ENCODE data around the gene B4GAT1. TPM values are rescaled to one million over a fixed set of nuclear protein-coding genes. Genes with fewer than 3 reads are reported as not detected.
"Not testable (repeated sequence)": the region's sequence is repeated elsewhere in the genome, so short reads cannot be mapped to it uniquely, and the experiment has no call there.

B4GAT1 gene
- total RNA-seq = 16.0 TPM

DNA sequence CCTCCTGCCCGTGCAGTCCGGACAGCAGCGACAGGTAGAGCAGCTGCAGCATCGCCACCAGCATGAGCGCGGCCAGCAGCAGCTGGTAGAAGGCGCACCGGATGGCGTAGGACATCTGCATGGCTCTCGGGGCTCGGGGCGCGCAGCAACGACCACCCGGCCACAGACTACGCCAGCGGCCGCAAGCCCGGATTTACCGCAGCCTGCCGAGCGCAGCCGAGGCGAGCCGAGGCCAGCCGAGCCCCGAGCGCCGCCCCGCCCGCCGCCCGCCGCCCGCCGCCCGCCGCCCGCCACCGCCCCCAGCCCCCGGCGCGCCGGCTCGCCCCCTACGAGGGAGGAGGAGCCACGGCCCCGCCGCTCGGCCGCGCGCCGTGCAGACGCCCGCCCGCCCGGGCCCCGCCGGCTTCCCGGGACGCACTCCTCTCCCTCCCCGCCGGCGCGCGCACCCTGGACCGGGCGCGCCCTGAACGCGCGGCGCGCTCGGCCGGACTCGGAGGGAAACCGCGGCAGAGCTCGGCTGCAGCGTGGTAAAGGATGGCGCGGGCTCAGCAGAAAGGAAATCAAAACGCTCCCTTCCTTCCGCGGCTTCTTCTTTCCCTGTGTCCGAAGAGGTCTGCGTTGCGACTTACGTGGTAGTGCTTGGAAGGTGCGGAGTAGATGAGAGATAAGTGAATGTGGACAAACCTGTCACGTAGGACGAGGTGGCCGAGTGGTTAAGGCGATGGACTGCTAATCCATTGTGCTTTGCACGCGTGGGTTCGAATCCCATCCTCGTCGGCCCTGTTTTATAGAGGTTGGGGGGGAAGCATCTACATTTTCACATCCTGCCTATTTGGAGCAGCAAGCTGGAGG, at the start of gene B4GAT1:
Gene B4GAT1 (minus strand): TSS at position 205 of the 852 bp plus-strand sequence. CDS start 84 bp downstream, at position 121.
- DNase-seq = peak; percentile 88

DNA sequence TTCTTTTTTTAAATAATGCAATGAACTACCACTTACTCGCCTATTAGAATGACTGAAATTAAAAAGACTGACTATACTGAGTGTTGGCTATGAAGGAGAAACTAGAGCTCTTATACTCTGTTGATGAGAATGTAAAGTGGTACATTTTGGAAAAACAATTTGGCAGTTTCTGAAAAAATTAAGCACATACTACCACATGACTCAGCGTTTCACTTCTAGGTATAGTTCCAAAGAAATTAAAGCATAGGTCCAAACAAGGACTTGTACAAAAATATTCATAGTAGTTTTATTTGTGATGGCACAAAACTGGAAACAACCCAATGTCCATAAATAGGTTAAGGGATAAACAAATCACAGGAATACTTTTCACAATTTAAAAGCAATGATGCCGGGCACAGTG, 46.5 kb upstream of the B4GAT1 start:
- no peak for DNase-seq

DNA sequence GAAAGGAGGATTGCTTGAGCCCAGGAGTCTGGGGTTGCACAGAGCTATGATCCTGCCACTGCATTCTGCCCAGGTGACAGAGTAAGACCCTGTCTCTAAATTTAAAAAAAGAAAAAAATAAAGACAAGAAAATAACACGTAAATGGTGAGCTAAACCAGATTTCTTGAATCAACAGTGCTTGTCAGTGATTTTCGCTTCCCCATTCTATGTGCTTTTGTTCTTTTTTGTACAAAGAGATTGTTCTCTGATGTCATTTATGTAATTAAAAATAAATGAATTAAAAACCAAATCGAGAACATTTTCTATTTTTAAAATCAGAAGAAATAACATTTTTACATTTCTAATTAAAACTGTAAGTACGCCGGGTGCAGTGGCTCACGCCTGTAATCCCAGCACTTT, 43.9 kb upstream of the B4GAT1 start:
- no peak for DNase-seq

DNA sequence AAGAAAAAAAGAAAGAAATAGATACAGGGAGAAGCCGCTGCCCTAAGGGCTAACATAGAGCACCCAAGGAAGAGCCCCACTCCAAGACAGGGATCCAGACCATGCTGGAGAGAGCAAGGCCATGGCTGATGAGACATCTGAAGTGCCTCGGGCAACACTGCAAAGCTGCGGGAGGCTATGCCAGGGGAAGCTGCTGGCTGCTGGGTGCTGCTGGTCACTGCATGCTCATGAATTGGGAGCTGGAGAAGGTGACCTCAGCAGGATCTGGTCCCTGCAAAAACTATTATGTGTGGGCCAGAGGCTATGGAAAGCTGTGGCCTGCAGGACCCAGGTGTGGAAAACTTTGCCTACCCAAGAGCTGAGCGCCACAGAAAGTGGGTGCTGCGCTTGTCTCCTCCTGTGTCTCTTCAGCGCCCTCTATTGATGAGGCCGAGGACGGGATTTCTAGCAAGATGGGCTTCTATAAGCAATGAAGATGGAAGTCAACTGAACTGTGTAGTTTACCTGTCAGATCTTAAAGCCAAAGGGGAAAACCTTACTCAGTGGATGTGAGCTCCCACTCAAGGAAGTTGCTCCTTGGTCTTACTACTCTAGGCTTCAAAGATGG, 41.5 kb upstream of the B4GAT1 start:
- no peak for DNase-seq

DNA sequence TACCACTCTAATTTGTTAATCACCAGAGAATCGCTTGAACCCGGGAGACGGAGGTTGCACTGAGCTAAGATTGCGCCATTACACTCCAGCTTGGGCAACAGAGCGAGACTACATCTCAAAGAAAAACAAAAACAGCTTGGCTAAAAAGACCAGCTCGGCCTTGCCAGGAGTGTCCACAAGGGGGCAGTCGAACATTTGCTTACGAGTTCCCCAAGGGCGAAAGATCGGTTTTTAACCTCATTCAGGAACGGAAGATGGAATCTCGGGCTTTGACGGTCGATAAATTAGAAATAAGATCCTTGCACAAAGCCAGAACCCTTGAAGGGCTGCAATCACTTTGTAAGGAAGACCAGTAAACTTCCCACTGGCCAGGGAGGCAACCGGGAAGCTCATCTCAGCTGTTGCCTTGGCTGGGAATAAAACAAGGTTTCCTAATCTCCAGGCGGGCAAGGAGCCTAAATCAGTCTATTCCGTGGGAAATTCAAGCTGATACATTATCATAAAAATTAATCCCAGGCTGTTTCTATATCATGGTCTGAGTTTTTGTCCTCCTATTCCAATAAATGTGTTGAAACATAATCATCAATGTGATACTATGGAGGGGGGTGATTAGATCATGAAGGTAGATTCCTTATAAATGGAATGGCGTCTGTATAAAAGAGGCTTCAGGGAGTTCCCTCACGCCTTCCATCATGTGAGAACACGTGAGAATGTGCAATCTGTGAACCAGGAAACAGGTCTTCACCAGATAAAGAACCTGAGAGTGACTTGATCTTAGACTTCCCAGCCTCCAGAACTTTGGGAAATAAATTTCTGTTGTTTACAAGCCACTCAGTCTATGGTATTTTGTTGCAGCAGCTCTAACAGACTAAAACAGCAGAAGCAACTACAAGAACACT, 39.0 kb upstream of the B4GAT1 start:
- peak; percentile 65 for DNase-seq

DNA sequence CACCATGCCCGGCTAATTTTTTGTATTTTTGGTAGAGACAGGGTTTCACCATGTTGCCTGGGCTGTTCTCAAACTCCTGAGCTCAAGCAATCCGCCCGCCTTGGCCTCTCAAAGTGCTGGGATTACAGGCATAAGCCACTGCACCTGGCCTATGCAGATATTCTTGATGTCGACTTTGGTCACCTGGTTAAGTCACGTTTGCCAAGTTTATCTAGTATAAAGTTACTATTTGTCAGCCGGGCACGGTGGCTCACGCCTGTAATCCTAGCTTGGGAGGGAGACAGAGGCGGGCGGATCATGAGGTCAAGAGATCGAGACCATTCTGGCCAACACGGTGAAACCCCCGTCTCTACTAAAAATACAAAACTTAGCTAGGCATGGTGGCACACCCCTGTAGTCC, 36.9 kb upstream of the B4GAT1 start:
- DNase-seq = not testable (repeated sequence)

DNA sequence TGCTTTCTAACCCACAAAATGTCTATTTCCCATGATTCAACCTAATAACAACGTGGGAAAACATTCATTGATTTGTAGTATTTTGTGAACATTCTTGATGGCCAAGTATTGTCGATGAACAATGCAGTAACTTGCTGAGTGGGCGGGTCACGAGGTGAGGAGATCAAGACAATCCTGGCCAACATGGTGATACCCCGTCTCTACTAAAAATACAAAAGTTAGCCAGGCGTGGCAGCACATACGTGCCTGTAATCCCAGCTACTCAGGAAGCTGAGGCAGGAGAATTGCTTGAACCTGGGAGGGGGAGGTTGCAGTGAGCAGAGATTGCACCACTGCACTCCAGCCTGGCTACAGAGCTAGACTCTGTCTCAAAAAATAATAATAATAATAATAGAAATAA, 32.8 kb upstream of the B4GAT1 start:
- not testable (repeated sequence) for DNase-seq

DNA sequence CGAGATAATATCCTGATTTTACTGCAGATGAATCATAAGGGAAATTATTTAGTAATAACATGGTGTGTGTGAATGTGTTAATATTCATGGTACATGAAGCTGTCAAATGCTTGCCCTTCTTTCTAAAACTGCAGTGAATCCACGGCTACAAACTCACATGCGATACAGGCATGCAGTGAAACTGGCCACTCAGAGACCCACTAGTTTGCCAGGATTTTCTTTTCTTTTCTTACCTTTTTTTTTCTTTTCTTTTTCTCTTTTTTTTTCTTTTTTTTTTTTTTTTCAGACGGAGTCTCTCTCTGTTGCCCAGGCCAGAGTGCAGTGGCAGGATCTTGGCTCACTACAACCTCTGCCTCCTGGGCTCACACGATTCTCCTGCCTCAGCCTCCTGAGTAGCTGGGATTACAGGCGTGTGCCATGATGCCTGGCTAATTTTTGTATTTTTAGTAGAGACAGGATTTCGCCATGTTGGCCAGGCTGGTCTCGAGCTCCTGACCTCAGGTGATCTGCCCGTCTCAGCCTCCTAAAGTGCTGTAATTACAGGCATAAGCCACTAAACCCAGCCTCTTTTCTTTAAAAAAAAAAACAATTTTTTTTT, 26.4 kb upstream of the B4GAT1 start:
- not testable (repeated sequence) for DNase-seq

DNA sequence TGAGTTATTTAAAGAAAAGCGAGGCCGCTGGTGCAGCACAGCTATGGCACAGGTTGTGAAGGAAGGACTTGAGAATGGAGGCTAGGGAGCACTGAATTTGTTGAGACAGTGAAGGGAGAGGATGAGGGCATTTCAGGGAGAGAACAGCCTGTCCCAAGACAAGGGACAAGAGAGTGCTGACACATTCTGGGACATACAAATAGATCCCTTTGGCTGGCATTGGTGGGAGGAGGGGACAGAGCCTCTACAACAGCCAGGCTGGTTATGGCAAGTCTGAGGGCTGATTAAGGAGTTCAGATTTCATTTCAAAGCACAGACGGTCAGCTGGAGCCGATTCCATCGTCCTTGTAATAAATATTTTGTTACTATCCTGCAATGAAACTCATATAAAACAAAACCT, 25.8 kb upstream of the B4GAT1 start:
- DNase-seq = no peak

DNA sequence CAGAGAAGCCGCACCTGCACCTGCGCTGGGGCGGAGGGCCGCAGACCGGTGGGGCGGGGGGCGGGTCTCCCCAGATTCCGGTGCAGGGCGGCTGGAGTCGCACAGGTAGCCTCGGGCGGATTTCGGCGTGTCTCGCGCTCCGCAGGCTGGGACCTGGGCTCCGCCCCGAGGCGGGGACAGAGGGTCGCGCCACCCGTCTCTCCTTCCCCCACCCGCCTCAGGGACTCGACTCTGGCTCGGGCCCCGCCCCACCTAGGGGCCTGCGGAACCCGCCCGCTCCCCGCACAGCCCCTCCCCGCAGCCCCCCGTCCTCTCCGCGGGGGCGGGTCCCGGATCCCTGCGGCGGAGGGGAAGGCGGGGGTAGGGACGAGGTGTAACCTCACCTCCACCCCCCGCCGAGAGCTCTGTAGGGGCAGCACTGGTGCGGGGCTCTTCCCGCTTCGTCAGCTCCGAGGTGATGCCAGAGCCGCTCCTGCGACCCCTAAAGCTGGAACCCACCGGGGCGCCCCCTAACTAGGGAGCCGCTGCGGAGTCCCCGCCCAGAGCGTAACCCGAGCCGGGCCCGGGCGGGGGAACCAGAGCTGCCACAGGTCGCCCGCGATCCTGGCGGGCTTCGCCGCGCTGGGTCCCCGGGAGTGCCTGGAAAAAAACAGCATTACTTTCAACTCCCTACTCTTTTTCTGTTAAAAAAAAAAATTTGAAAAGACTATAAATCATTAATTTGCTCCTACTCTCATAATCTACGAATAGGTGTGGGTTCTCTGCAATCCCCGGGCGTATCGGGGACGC, 24.4 kb upstream of the B4GAT1 start, which contains the start of gene SLC29A2:
Gene SLC29A2 (minus strand): TSS at position 134 of the 789 bp plus-strand sequence. CDS start 169 bp downstream, outside the sequence.
- peak; percentile 10 for DNase-seq

DNA sequence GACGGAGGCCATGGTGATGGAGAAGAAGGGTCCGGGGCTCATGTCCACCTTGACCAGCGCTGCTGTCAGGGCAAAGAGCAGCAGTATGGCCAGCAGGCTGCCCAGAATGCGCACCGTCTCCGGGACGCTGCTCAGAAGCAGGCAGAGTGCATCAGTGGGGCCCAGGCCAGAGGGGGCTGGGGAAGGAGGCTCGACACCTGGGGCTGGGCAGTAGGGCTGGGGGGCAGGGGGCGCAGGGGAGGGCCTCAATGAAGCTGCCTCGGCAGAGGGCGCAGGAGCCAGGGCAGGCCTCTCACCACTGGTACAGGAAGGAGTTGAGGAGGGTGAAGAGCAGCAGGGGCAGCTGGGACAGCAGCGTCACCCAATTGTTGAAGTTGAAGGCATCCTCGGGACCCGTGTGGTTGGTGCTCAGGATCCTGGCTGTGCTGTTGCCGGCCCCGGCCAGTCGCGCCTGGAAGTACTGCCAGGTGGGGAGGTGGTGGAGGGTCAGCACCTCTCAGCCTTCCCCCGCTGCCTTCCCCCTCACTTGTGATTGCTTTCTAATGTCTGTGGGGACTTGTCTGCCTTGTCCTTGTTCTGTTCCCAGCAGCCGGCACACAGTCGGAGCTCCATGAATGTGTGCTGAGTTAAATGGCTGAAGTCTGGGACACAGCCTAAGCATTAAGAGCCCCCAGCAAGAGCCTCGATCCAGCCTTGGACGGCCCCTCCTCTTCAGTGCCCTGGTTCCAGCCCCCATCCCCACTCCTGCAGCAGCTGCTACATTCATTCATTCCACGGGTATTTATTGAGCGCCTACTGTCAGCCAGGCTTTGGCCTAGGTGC, 21.9 kb upstream of the B4GAT1 start:
- no peak for DNase-seq

DNA sequence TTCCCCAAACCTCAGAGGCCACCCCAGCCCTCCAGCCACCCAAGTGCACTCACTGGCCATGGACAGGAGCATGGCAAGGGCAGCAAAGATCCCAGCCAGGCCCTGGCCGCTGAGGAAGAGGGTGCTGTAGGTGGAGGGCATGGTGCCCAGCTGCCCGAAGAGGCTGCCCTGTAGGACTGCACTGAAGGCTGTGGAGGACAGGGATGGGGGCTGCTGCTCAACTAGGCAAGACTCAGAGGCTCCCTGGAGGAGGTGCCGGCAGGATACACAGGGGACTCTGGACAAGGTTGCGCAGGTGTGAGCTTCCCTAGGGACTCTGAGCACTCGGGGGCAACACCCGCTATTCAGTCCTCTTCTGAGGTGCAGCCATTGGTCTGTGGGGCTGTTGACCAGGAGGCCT, 21.1 kb upstream of the B4GAT1 start:
- no peak for DNase-seq

DNA sequence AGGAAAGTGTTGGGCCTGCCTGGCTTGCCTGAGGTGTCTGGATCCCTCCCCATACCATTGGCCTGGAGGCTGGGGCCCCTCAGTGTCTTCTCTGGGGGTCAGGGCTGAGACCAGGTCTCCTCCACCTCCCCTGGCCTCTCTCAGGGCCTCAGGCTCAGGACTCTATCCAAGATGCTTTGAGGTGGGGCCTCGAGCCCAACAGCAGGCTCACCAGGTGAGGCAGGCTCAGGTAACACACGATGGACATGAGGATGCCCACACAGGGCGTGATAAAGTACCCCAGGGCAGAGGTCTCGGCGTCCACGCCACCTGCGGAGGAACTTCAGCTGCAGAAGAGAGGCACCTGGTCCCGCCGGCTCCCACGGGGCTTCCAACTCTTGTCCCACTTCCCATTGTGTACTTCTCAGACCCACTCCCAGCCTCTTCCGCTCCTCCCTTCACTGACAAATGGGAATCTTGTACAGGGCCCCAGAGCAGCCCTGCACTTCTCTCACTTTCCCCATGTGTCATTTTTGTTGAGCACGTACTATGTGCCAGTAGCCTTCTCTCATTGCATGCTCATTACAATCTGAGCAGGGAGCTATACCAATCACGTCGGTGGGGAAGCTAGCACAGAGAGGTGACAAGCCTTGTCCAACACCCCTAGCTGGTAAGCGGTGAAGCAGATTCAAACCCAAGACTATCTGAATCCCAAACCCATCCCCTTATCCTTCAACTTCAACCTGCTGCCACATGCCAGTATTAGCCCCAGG, 20.3 kb upstream of the B4GAT1 start:
- DNase-seq = no peak

DNA sequence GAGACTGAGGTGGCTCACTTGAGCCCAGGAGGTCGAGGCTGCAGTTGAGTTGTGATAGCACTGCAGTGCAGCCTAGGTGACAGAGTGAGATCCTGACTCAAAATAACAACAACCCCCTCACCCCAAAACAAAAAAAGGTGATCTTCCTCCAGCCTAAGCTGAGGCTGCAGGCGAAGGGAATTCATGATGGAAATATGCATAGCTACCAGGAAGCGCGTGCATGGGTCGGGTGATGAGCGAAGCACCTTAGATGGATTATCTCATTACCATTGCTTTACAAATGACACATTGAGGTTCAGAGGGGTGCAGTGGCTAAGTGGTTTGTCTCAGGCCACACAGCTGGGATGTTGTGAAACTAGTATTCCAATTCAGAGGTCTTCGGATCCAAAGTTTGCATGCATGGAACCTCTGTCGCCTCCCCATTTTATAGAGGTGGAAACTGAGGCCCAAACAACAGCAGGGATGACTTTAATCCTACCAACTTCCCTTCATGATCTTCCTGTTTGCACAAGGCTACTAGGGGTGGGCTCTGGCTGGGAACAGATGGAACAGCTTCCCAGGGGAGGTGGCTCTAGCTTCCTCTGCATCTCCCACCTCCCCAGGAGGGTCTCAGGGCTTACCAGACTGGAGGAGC, 19.5 kb upstream of the B4GAT1 start:
- DNase-seq = no peak

DNA sequence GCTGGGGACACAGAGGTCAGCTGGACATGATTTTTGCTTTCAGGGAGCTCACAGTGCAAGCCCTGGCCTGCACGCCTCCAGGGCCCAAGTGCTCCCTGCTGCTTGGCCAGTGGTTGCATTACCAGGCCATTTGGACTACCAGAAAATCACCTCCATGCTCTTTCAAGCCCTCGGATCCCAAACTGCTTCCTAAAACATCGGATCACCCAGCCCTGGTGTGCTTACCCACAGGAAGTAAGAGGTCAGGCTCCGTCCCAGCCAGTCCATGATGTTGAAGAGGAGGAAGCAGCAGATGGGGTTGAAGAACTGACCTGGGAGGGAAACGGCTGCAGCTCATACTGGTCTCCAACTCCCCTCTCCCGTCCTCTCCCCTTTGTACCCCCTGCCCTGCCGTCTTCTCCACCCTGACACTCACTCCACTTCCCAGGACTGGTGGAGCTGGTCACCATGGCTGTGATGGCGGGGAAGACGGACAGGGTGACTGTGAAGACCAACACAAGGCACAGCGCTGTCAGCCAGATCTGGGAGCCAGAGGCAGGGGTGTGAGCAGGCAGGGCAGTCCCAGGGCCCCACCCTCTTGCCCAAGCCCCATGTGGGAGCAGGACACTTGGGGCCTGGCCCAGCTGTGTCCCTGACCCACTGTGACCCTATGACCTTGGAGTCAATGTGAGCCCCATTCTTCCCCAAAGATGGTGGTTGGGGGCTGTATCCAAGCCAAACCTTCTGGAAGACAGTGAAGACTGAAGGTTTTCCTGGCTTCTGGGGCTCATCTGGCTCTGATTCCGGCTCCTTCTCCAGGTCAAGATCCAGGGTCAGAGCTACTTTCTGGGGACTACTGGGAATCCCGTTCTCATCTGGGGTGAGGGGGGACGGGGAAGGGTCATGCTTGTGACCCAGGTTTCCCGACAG, 18.5 kb upstream of the B4GAT1 start:
- DNase-seq = no peak

DNA sequence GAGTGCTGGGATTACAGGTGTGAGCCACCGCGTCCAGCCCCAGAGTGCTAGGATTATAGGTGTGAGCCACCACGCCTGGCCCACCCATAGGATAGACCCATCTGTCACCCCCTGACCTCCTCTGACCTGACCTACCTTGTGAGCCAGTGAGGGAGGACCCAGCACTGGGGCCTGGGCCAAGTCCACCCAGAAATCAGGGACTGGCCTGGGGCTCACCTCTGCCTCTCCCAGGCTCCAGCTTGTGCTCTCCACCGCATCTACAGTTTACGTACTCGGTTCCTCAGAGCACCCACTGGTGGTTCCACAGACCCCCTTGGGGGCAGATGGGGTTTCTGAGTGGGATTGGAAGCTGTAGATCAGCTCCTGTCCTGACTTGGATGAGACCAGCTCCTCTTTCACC, 17.7 kb upstream of the B4GAT1 start:
- DNase-seq = no peak

DNA sequence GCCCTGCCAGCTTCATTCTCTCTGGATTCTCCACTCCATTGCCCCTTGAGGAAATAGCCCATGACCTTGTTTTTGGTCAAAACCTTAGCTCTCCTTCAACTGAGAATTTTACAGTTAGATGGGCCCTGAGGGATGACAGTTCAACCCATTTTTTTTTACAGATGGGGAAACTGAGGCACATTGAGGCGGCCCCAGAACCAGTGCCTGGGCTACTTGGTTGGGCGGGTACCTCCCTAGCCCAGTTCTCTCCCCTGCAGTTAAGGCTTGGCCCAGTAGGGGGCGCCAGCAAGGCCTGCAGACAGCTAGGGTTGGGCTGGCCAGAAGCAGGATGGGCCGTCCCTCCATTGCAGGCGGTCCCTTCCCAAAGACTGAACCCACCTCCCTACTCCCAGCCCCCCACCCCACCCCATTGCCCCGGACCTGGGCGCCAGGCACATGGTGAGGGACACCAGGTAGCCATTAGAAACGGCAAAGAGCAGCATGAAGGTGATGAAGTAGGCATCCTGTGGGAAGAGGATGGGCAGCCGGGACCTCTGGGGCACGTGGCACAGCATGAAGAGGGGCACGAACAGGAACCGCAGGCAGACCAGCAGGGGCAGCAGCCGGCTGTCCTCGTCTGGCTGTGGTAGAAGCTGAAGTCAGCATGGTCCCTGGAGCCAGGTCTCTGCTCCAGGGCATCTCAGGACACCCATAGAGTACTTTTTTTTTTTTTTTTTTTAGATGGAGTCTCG, 16.5 kb upstream of the B4GAT1 start:
- DNase-seq = no peak

Measured in skin of body (tissue), 2 donors.